Ascending aorta (tissue), 2 donors: ENCODE measurements around the gene DNAH11. TPM values are rescaled to one million over a fixed set of nuclear protein-coding genes. Genes with fewer than 3 reads are reported as not detected.

ENCODE experiments used
- DNase-seq, 2 donors: peaks; one replicate each; pipeline ENCODE4 v3.0.0-alpha.2; 2019; ENCODE audit warnings: low spot score in 2 of 2
- H3K27ac ChIP-seq, 2 donors: fragments of 200-600 bp; sonication (generic); one replicate each; pipeline ENCODE4 v1.5.1; 2016 to 2017; ENCODE audit warnings: mild to moderate bottlenecking in 1 of 2
- H3K27me3 ChIP-seq: fragments of 200-600 bp; sonication (generic); one replicate; pipeline ENCODE4 v1.5.1; 2017
- H3K36me3 ChIP-seq, 2 donors: fragments of 200-600 bp; sonication (generic); one replicate each; pipeline ENCODE4 v1.5.1; 2016
- H3K4me1 ChIP-seq, 2 donors: fragments of 200-600 bp; sonication (generic); one replicate each; pipeline ENCODE4 v1.5.1; 2016 to 2017; ENCODE audit warnings: mild to moderate bottlenecking in 1 of 2
- H3K4me3 ChIP-seq, 2 donors: fragments of 200-600 bp; sonication (generic); one replicate each; pipeline ENCODE4 v1.5.1; 2016 to 2017; ENCODE audit warnings: mild to moderate bottlenecking in 1 of 2
- H3K9me3 ChIP-seq, 2 donors: fragments of 200-600 bp; sonication (generic); one replicate each; pipeline ENCODE4 v1.5.1; 2016
- intact Hi-C: fragments of 100-400 bp; cut with DNase I; formaldehyde crosslinking; loops from one replicate; pipeline ENCODE4 v1.15.1; 2023
- total RNA-seq: library from RNA; depleted of rRNA; stranded (reverse); fragments of >200 nt; gene quantifications from one replicate; pipeline ENCODE4 v1.1.0, GENCODE V29; 2016
- TF ChIP-seq, protein P1 (sequence below), 3 experiments: fragments of 200-600 bp in 2 of 3; fragments of 450-650 bp in 1 of 3; sonication (generic) in 2 of 3; IDR thresholded peaks; one replicate each; pipeline ENCODE4 v1.5.1; 2016 to 2019; ENCODE audit warnings: antibody characterized with exemption in 3 of 3, mild to moderate bottlenecking in 1 of 3, moderate library complexity in 1 of 3

Gene DNAH11
- total RNA-seq, 1 donor from 2014 or later = 0.75 TPM

DNA sequence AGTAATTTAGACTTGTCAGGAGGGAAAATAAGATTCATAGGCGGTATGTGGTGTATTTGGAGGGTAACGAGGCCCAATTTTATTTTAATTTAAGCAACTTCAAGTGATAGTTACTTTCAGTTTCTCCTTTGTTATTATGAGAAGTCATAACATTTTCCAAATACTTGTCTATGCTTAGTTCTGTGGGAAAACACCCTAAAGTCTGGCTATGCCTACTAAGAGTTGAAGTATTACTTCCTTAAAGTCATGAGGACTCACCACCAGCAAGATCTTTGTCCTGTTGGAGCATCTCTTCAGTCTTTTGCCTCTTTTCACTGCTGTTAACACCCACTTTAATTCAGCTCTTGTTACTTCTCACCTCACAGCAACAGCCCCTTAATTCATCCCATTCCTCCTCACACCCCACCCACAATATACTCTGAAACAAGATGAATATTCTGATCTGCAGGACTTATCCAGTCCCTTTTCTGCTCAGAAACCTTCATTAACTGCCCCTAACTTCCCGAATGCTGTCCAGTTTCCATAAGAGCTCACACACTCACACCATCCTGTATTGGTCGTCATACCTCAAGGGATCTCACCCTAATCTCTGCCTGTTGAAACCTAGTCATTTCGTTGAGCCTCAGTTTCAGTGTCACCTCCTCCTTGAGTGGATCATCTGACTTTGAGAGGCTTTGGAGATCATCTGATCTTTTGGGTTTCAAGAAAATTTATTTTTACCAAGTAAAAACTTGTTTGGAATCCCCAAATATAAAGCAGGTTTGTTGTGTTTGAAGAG lies 61.3 kb downstream of the DNAH11 start:
- Histone ChIP-seq H3K27ac (no peak overlapping the region), H3K4me3 (no peak overlapping the region), H3K4me1 (no peaks in the 10 kb centered on the region), H3K9me3 (no peaks in the 10 kb centered on the region), H3K27me3 (no peaks in the 10 kb centered on the region), H3K36me3 (no peaks in the 10 kb centered on the region)
- intact Hi-C loops = no loop called here
- TF ChIP-seq, protein P1, sequence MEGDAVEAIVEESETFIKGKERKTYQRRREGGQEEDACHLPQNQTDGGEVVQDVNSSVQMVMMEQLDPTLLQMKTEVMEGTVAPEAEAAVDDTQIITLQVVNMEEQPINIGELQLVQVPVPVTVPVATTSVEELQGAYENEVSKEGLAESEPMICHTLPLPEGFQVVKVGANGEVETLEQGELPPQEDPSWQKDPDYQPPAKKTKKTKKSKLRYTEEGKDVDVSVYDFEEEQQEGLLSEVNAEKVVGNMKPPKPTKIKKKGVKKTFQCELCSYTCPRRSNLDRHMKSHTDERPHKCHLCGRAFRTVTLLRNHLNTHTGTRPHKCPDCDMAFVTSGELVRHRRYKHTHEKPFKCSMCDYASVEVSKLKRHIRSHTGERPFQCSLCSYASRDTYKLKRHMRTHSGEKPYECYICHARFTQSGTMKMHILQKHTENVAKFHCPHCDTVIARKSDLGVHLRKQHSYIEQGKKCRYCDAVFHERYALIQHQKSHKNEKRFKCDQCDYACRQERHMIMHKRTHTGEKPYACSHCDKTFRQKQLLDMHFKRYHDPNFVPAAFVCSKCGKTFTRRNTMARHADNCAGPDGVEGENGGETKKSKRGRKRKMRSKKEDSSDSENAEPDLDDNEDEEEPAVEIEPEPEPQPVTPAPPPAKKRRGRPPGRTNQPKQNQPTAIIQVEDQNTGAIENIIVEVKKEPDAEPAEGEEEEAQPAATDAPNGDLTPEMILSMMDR (IDR thresholded peaks at IDR 0.05) = no peak
- no peak for DNase-seq

DNA sequence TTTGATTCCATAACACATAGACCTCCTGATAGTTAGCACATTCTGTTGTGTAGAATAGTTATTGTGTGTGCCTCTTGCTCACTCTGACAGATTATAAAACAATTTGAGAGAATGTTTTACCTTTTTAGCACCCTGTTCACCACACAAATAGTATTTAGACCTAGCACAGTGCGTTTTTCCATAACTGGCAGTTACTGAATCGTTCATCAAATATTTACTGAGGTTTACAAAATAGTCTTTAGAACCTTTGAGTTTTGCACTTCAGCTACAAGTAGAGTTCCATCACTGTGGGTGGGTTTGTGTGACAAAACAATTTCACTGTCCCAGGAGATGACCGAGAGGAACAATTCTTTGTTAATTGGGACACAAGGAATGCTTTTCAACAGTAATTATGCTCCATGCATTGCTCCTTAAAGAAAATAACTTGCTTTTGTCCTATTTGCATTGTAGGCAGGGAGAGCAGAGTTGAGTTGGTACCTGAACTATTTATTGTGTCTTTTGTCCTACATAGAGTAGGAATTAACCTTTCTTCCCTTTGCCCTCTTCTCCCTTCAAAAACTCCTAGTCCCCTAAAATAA lies 62.3 kb downstream of the DNAH11 start:
- intact Hi-C loops = no loop called here

GRCh38 chr7:21608465-21608864 lies 65.6 kb downstream of the DNAH11 start:
- intact Hi-C loops = no loop called here
- no peaks in the 10 kb centered on the region for H3K27me3 ChIP-seq
- H3K4me3 ChIP-seq = no peak overlapping the region
- TF ChIP-seq, protein P1 (IDR thresholded peaks at IDR 0.05) = no peak
- DNase-seq = no peak
- H3K4me1 ChIP-seq = no peaks in the 10 kb centered on the region
- H3K9me3 ChIP-seq = no peaks in the 10 kb centered on the region
- H3K27ac ChIP-seq = no peak overlapping the region
- no peaks in the 10 kb centered on the region for H3K36me3 ChIP-seq

More for the DNA sequence above, 62.3 kb downstream of the DNAH11 start:
- no peaks in the 10 kb centered on the region for H3K36me3 ChIP-seq
- no peaks in the 10 kb centered on the region for H3K27me3 ChIP-seq
- TF ChIP-seq, protein P1 (IDR thresholded peaks at IDR 0.05) = no peak
- H3K9me3 ChIP-seq = no peaks in the 10 kb centered on the region
- no peak overlapping the region for H3K27ac ChIP-seq
- no peaks in the 10 kb centered on the region for H3K4me1 ChIP-seq
- no peak for DNase-seq
- H3K4me3 ChIP-seq = no peak overlapping the region

- DNase-seq = no peak
- no peaks in the 10 kb centered on the region for H3K27me3 ChIP-seq
- intact Hi-C loops = no loop called here
- TF ChIP-seq, protein P1 (IDR thresholded peaks at IDR 0.05) = no peak
- no peaks in the 10 kb centered on the region for H3K9me3 ChIP-seq
- H3K4me3 ChIP-seq = no peak overlapping the region
- no peak overlapping the region for H3K27ac ChIP-seq
- H3K4me1 ChIP-seq = no peaks in the 10 kb centered on the region
- no peaks in the 10 kb centered on the region for H3K36me3 ChIP-seq
Measured at GRCh38 chr7:21611129-21611528, 68.3 kb downstream of the DNAH11 start.

DNA sequence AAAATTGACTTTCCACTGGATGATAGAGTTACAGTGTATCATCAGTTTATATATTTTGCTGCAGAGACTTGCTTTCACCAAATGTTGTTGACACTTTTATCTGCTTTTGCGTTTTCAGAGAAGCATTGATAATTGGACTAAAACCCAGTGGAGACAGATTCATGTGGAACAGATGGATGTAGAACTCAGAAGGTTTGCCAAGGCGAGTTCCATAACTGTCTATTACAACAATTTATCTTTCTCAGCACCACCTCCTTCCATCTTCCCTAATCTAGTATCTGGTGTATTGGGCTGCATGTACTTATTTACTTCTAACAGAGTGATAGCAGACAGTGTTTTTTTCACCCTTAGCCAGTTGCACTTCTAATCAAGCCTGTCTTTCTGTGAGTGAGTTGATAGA lies 73.3 kb downstream of the DNAH11 start:
- no peak for DNase-seq
- Histone ChIP-seq H3K4me3 (no peak overlapping the region), H3K27ac (no peak overlapping the region), H3K27me3 (no peaks in the 10 kb centered on the region), H3K9me3 (no peaks in the 10 kb centered on the region), H3K4me1 (no peaks in the 10 kb centered on the region), H3K36me3 (no peaks in the 10 kb centered on the region)
- TF ChIP-seq, protein P1 (IDR thresholded peaks at IDR 0.05) = no peak
- intact Hi-C loops = loop anchor here (5.0 kb wide), 1 partner anchor 34 kb away; no protein-coding TSS in a partner anchor
